HepG2 (cell line): ENCODE measurements around the gene C1orf21. TPM values are rescaled to one million over a fixed set of nuclear protein-coding genes. Genes with fewer than 3 reads are reported as not detected.

ENCODE experiments used
- ATAC-seq: fragments of 200-7000 bp; cut with Tn5 transposase; 3 replicates; pipeline ENCODE4 v1.9.1; 2020; ENCODE audit warnings: mild to moderate bottlenecking, moderate library complexity
- BruUV-seq: library from RNA; stranded (reverse); fragments of 400-500 nt; replicated peaks from 2 replicates; lab custom pipeline; 2021; lab: Mats Ljungman, UMichigan
- CTCF ChIA-PET: fragments of 300-600 bp; formaldehyde crosslinking; extraction: SDS; loops from one replicate; lab custom pipeline; 2021; ENCODE audit warnings: low total read pairs, inconsistent platforms, low intra/inter-chr PET ratio; lab: Yijun Ruan, JAX
- POLR2A ChIA-PET: fragments of 350-600 bp; sonication (Branson Sonifier 250); formaldehyde crosslinking; loops from one replicate; lab custom pipeline; 2020; ENCODE audit warnings: antibody characterized with exemption, inconsistent platforms; lab: Yijun Ruan, JAX
- DNase-seq: peaks from one replicate; pipeline ENCODE4 v3.0.0-alpha.2; 2015; ENCODE audit warnings: low spot score
- FAIRE-seq: peaks from 3 replicates; lab custom pipeline; 2011; peaks lifted over from hg19 to GRCh38; lab: Jason Lieb, UNC
- H2AFZ ChIP-seq: one replicate; pipeline ENCODE4 v1.6.1; 2011; ENCODE audit warnings: low read length, inconsistent platforms
- H3K27ac ChIP-seq: fragments of 300-600 bp; 3 replicates; pipeline ENCODE4 v1.8.0; 2011; ENCODE audit warnings: mixed run types, mild to moderate bottlenecking, mixed read lengths, low read length, inconsistent platforms; ENCODE audit not compliant: insufficient read depth; ENCODE audit errors: extremely low read length
- H3K27me3 ChIP-seq, 2 experiments: fragments of 200-600 bp in 1 of 2; 2 replicates in 1 of 2; 3 replicates in 1 of 2; pipeline versions ENCODE4 v1.6.0 to v1.8.0; 2011; ENCODE audit warnings: low read length in 2 of 2, mild to moderate bottlenecking in 2 of 2, moderate library complexity in 2 of 2, inconsistent platforms in 1 of 2; ENCODE audit not compliant: insufficient read depth in 2 of 2, control insufficient read depth in 1 of 2
- H3K36me3 ChIP-seq, 2 experiments: fragments of 200-600 bp in 1 of 2; replicated peaks in 1 of 2; 2 replicates in 1 of 2; 3 replicates in 1 of 2; pipeline versions ENCODE4 v1.5.1 to v1.8.0; 2011; ENCODE audit warnings: low read length in 2 of 2, inconsistent platforms in 1 of 2; ENCODE audit not compliant: insufficient read depth in 2 of 2, control insufficient read depth in 1 of 2
- H3K4me1 ChIP-seq: 2 replicates; pipeline ENCODE4 v1.5.1; 2012; ENCODE audit warnings: low read length, inconsistent platforms; ENCODE audit not compliant: insufficient read depth
- H3K4me2 ChIP-seq: 2 replicates; pipeline ENCODE4 v1.6.0; 2011; ENCODE audit warnings: low read depth, low read length, inconsistent platforms
- H3K4me3 ChIP-seq, 3 experiments: fragments of 200-600 bp in 1 of 3; sonication (generic), shearing (Covaris generic) in 1 of 3; replicated peaks in 1 of 3; 2 replicates each; pipeline ENCODE4 v1.5.1; 2011 to 2016; ENCODE audit warnings: low read length in 3 of 3, inconsistent platforms in 2 of 3, low read depth in 2 of 3, mild to moderate bottlenecking in 2 of 3, control low read depth in 1 of 3, mixed read lengths in 1 of 3; ENCODE audit not compliant: insufficient read depth in 1 of 3
- H3K79me2 ChIP-seq: one replicate; pipeline ENCODE4 v1.6.1; 2011; ENCODE audit warnings: low read length, inconsistent platforms; ENCODE audit not compliant: insufficient read depth
- H3K9ac ChIP-seq: 2 replicates; pipeline ENCODE4 v1.6.0; 2011; ENCODE audit warnings: mild to moderate bottlenecking, low read depth, low read length, inconsistent platforms; ENCODE audit not compliant: insufficient read depth
- H3K9me3 ChIP-seq: 2 replicates; pipeline ENCODE4 v1.5.1; 2012; ENCODE audit warnings: mild to moderate bottlenecking, low read length
- H4K20me1 ChIP-seq: 2 replicates; pipeline ENCODE4 v1.6.0; 2011; ENCODE audit warnings: inconsistent platforms, mild to moderate bottlenecking, low read length, moderate library complexity; ENCODE audit not compliant: insufficient read depth
- ARID3A ChIP-seq: IDR thresholded peaks from 2 replicates; pipeline ENCODE4 v1.6.1; 2012; ENCODE audit warnings: low read depth, low read length, improper control_type of control experiment
- CHD4 ChIP-seq: fragments of 200-600 bp; sonication (generic); IDR thresholded peaks from 2 replicates; pipeline ENCODE4 v1.7.0; 2017; ENCODE audit warnings: mild to moderate bottlenecking, low read length, borderline replicate concordance
- GATAD2A ChIP-seq: IDR thresholded peaks from 2 replicates; pipeline ENCODE4 v1.6.1; 2016
- HOXA5 ChIP-seq: sonication (generic); formaldehyde crosslinking; IDR thresholded peaks from 2 replicates; pipeline ENCODE4 v1.4.0; 2020; ENCODE audit warnings: missing genetic modification reagents
- KMT2A ChIP-seq: sonication (generic); formaldehyde crosslinking; IDR thresholded peaks from 2 replicates; pipeline ENCODE4 v1.4.0; 2020; ENCODE audit warnings: missing genetic modification reagents
- NKX3-1 ChIP-seq: sonication (generic); formaldehyde crosslinking; IDR thresholded peaks from 2 replicates; pipeline ENCODE4 v1.5.0; 2020; ENCODE audit warnings: missing genetic modification reagents
- RFX5 ChIP-seq: IDR thresholded peaks from 2 replicates; pipeline ENCODE4 v1.6.1; 2011; ENCODE audit warnings: low read depth, low read length, improper control_type of control experiment
- TGIF2 ChIP-seq: IDR thresholded peaks from 2 replicates; pipeline ENCODE4 v1.6.1; 2016; ENCODE audit warnings: control low read depth, missing compliant biosample characterization
- ZBTB8A ChIP-seq: sonication (generic); formaldehyde crosslinking; IDR thresholded peaks from 2 replicates; pipeline ENCODE4 v1.4.0; 2020; ENCODE audit warnings: mild to moderate bottlenecking, low read depth, missing genetic modification reagents, borderline replicate concordance
- ZFP62 ChIP-seq: sonication (generic); formaldehyde crosslinking; IDR thresholded peaks from 2 replicates; pipeline ENCODE4 v1.4.0; 2020; ENCODE audit warnings: missing genetic modification reagents
- ZNF282 ChIP-seq: fragments of 450-650 bp; IDR thresholded peaks from 2 replicates; pipeline ENCODE4 v1.6.1; 2018; ENCODE audit not compliant: partially characterized antibody
- ZNF44 ChIP-seq: sonication (generic); formaldehyde crosslinking; IDR thresholded peaks from 2 replicates; pipeline ENCODE4 v1.5.1; 2020; ENCODE audit warnings: mild to moderate bottlenecking, missing genetic modification reagents
- ZNF513 ChIP-seq: sonication (generic); formaldehyde crosslinking; conservative IDR thresholded peaks from 2 replicates; pipeline ENCODE4 v1.5.0; 2020; ENCODE audit warnings: missing genetic modification reagents
- ZNF672 ChIP-seq: sonication (generic); formaldehyde crosslinking; IDR thresholded peaks from 2 replicates; pipeline ENCODE4 v1.8.1; 2022; ENCODE audit warnings: missing genetic modification reagents
- ZNF703 ChIP-seq: sonication (generic); formaldehyde crosslinking; IDR thresholded peaks from 2 replicates; pipeline ENCODE4 v1.5.1; 2020; ENCODE audit warnings: missing genetic modification reagents, mild to moderate bottlenecking, moderate library complexity, borderline replicate concordance
- ZNF777 ChIP-seq: sonication (generic); formaldehyde crosslinking; IDR thresholded peaks from 2 replicates; pipeline ENCODE4 v1.4.0; 2020; ENCODE audit warnings: missing genetic modification reagents
- ZZZ3 ChIP-seq: sonication (generic); formaldehyde crosslinking; IDR thresholded peaks from 2 replicates; pipeline ENCODE4 v1.4.0; 2020; ENCODE audit warnings: missing genetic modification reagents, mild to moderate bottlenecking, borderline replicate concordance
- WGBS: methylation state at CpG from one replicate; pipeline ENCODE4 v1.1.6; 2017; ENCODE audit warnings: low lambda C conversion rate; 5-methylcytosine and 5-hydroxymethylcytosine counted together
- in situ Hi-C: cut with HindIII; loops from 2 replicates; pipeline ENCODE4 v1.10.0; 2017; ENCODE audit warnings: low pct_unique_long_range_greater_than_20kb; ENCODE audit not compliant: extremely low pct_ligation_motif_present
- intact Hi-C: fragments of 100-400 bp; cut with micrococcal nuclease; formaldehyde crosslinking; loops from one replicate; pipeline ENCODE4 v1.10.0; 2022; ENCODE audit not compliant: unreplicated experiment
- polyA plus RNA-seq, 8 experiments: library from polyadenylated mRNA; depleted of rRNA in 3 of 8; stranded (reverse) in 7 of 8; unstranded in 1 of 8; fragments of >200 nt; fragmentation: Illumina TruSeq in 4 of 8; extraction: Trizol in 4 of 8; gene quantifications; 2 replicates each; pipeline versions ENCODE4 v1.2.1 to v1.2.3, GENCODE V29; 2011 to 2016; ENCODE audit warnings: low read depth in 4 of 8, missing spikeins in 1 of 8, mixed read lengths in 1 of 8; ENCODE audit not compliant: insufficient read depth in 1 of 8
- total RNA-seq, 5 experiments: library from RNA; depleted of rRNA; stranded (reverse); fragments of >200 nt; fragmentation: Illumina TruSeq; extraction: Trizol; gene quantifications; 2 replicates each; pipeline ENCODE4 v1.2.3, GENCODE V29; 2016; ENCODE audit warnings: low read depth in 1 of 5

C1orf21 gene
- total and polyA plus RNA-seq, 2 of the 13 experiments (the other 11 are each of a cell fraction or from before 2014, with no cell fraction given) = not detected

- ChIA-PET CTCF (no interaction called here), POLR2A (no interaction called here)
- TF ChIP-seq HOXA5 (CRISPR knock-in tag) (no peak), KMT2A (CRISPR knock-in tag) (no peak), ARID3A (no peak), GATAD2A (CRISPR knock-in tag) (no peak), ZBTB8A (CRISPR knock-in tag) (no peak), ZNF513 (no peak), CHD4 (no peak), NKX3-1 (CRISPR knock-in tag) (no peak), ZNF672 (CRISPR knock-in tag) (no peak), ZZZ3 (CRISPR knock-in tag) (no peak), ZNF703 (CRISPR knock-in tag) (no peak), ZNF282 (no peak), ZFP62 (CRISPR knock-in tag) (no peak), RFX5 (no peak), TGIF2 (no peak), ZNF777 (CRISPR knock-in tag) (no peak), ZNF44 (CRISPR knock-in tag) (no peak)
- Histone ChIP-seq H3K36me3 (no peaks in the 10 kb centered on the region), H3K4me3 (no peak overlapping the region), H3K4me2 (no peak overlapping the region), H3K9me3 (no peaks in the 10 kb centered on the region), H3K27ac (no peak overlapping the region), H4K20me1 (no peaks in the 10 kb centered on the region), H3K9ac (no peak overlapping the region), H3K4me1 (no peaks in the 10 kb centered on the region), H2AFZ (no peak overlapping the region), H3K27me3 (no peaks in the 10 kb centered on the region), H3K79me2 (no peaks in the 10 kb centered on the region)
- WGBS = 14% methylated on average over 7 of the region's 7 CpGs
- intact Hi-C loops (no loop called here), in situ Hi-C loops (no loop called here)
- ATAC-seq (no peak), DNase-seq (no peak), FAIRE-seq (no peak)
- BruUV-seq = no TSS peak
These were observed 208.8 kb downstream of the C1orf21 start for GRCh38 chr1:184595596-184595995.
